OCI-LY7 (cell line): ENCODE results near the gene PABPN1L. TPM values are rescaled to one million over a fixed set of nuclear protein-coding genes. Genes with fewer than 3 reads are reported as not detected.
"Not testable (repeated sequence)": the region's sequence is repeated elsewhere in the genome, so short reads cannot be mapped to it uniquely, and the experiment has no call there.

ENCODE experiments used
- BruUV-seq: library from RNA; stranded (reverse); fragments of 400-500 nt; replicated peaks from 2 replicates; lab custom pipeline; 2021; lab: Mats Ljungman, UMichigan
- CTCF ChIA-PET: fragments of 300-600 bp; sonication (Branson Sonifier 250); formaldehyde crosslinking; loops from one replicate; lab custom pipeline; 2022; ENCODE audit warnings: antibody characterized with exemption; ENCODE audit not compliant: unreplicated experiment; lab: Charles Lee
- POLR2A ChIA-PET: fragments of 300-600 bp; sonication (Branson Sonifier 250); formaldehyde crosslinking; loops from one replicate; lab custom pipeline; 2022; ENCODE audit warnings: antibody characterized with exemption; lab: Charles Lee
- DNase-seq: peaks from one replicate; pipeline ENCODE4 v3.0.0-alpha.2; 2015; ENCODE audit warnings: low spot score
- H2AFZ ChIP-seq: fragments of 200-600 bp; sonication (generic), shearing (Covaris generic); 2 replicates; pipeline ENCODE4 v1.6.1; 2014; ENCODE audit warnings: mild to moderate bottlenecking, antibody characterized with exemption, low read length, moderate library complexity
- H3K27ac ChIP-seq: fragments of 200-600 bp; sonication (generic); 2 replicates; pipeline ENCODE4 v1.5.1; 2014; ENCODE audit warnings: mixed run types, low read depth, mild to moderate bottlenecking, moderate library complexity, low read length, inconsistent platforms; ENCODE audit not compliant: poor library complexity, severe bottlenecking
- H3K36me3 ChIP-seq: fragments of 200-600 bp; sonication (generic); 2 replicates; pipeline ENCODE4 v1.6.1; 2014; ENCODE audit warnings: mild to moderate bottlenecking, antibody characterized with exemption, low read length, moderate library complexity, mixed read lengths; ENCODE audit not compliant: insufficient read depth
- H3K4me1 ChIP-seq: fragments of 200-600 bp; sonication (generic); 2 replicates; pipeline ENCODE4 v1.5.1; 2014; ENCODE audit warnings: mild to moderate bottlenecking, low read length; ENCODE audit not compliant: insufficient read depth, poor library complexity, severe bottlenecking
- H3K4me2 ChIP-seq: fragments of 200-600 bp; sonication (generic); 2 replicates; pipeline ENCODE4 v1.6.1; 2014; ENCODE audit warnings: mild to moderate bottlenecking, low read length
- H3K4me3 ChIP-seq: fragments of 200-600 bp; sonication (generic); 2 replicates; pipeline ENCODE4 v1.5.1; 2014; ENCODE audit warnings: mild to moderate bottlenecking, low read depth, low read length; ENCODE audit not compliant: poor library complexity, severe bottlenecking
- H3K79me2 ChIP-seq: fragments of 200-600 bp; sonication (generic); 2 replicates; pipeline ENCODE4 v1.6.1; 2016; ENCODE audit warnings: low read depth, mild to moderate bottlenecking, low read length, moderate library complexity, mixed read lengths; ENCODE audit not compliant: insufficient read depth
- H3K9me2 ChIP-seq: fragments of 200-600 bp; sonication (generic); 2 replicates; pipeline ENCODE4 v1.6.1; 2016; ENCODE audit warnings: mild to moderate bottlenecking, low read length, mixed read lengths; ENCODE audit not compliant: insufficient read depth
- H3K9me3 ChIP-seq: fragments of 200-600 bp; sonication (generic); 2 replicates; pipeline ENCODE4 v1.6.1; 2014; ENCODE audit warnings: mild to moderate bottlenecking, mixed run types, low read length, mixed read lengths
- H4K20me1 ChIP-seq: fragments of 200-600 bp; sonication (generic); 2 replicates; pipeline ENCODE4 v1.6.1; 2014; ENCODE audit warnings: mild to moderate bottlenecking, antibody characterized with exemption, low read length, moderate library complexity, mixed read lengths; ENCODE audit not compliant: insufficient read depth
- CTCF ChIP-seq: fragments of 200-600 bp; sonication (generic); conservative IDR thresholded peaks from 2 replicates; pipeline ENCODE4 v1.5.1; 2014; ENCODE audit warnings: mild to moderate bottlenecking, antibody characterized with exemption, low read length, moderate library complexity, mixed read lengths
- EZH2phosphoT487 ChIP-seq: fragments of 200-600 bp; sonication (generic); IDR thresholded peaks from 2 replicates; pipeline ENCODE4 v1.6.1; 2018; ENCODE audit warnings: low read depth, borderline replicate concordance, mild to moderate bottlenecking, mixed run types, antibody characterized with exemption, low read length, moderate library complexity, mixed read lengths
- intact Hi-C: fragments of 100-400 bp; cut with micrococcal nuclease; formaldehyde crosslinking; loops from one replicate; pipeline ENCODE4 v1.10.0; 2022; ENCODE audit not compliant: unreplicated experiment
- total RNA-seq, 2 experiments: library from RNA; depleted of rRNA in 1 of 2; stranded (reverse); fragments of >200 nt in 1 of 2; shearing (Covaris generic) in 1 of 2; gene quantifications; 2 replicates each; pipeline ENCODE4 v1.2.3, GENCODE V29; 2014 to 2022

PABPN1L gene
- total RNA-seq, 2 experiments from 2014 or later: 0.38 TPM; not detected in 1

GRCh38 chr16:88893127-88893968 is 26.9 kb upstream of the PABPN1L start:
- H3K4me3 ChIP-seq: no peak overlapping the region
- no peaks in the 10 kb centered on the region for H3K36me3 ChIP-seq
- no peak for DNase-seq
- TF ChIP-seq CTCF: no peak
- TF ChIP-seq EZH2phosphoT487: no peak
- ChIA-PET CTCF (no interaction called here), POLR2A (no interaction called here)
- no peak overlapping the region for H3K4me2 ChIP-seq
- H3K9me2 ChIP-seq: no peaks in the 10 kb centered on the region
- H3K79me2 ChIP-seq: no peaks in the 10 kb centered on the region
- intact Hi-C loops: no loop called here
- H3K27ac ChIP-seq: no peak overlapping the region
- H4K20me1 ChIP-seq: no peaks in the 10 kb centered on the region
- no TSS peak for BruUV-seq
- H3K9me3 ChIP-seq: no peaks in the 10 kb centered on the region
- H2AFZ ChIP-seq: no peak overlapping the region
- H3K4me1 ChIP-seq: no peaks in the 10 kb centered on the region

- Histone ChIP-seq H3K79me2 (no peaks in the 10 kb centered on the region), H2AFZ (no peak overlapping the region), H3K27ac (no peak overlapping the region), H3K4me2 (no peak overlapping the region), H3K4me1 (no peaks in the 10 kb centered on the region), H4K20me1 (no peaks in the 10 kb centered on the region), H3K9me3 (no peaks in the 10 kb centered on the region), H3K36me3 (no peaks in the 10 kb centered on the region), H3K4me3 (no peak overlapping the region), H3K9me2 (no peaks in the 10 kb centered on the region)
- intact Hi-C loops: no loop called here
- no peak for DNase-seq
- ChIA-PET POLR2A (no interaction called here), CTCF (no interaction called here)
- TF ChIP-seq EZH2phosphoT487 (no peak), CTCF (no peak)
- BruUV-seq: no TSS peak
These were observed 25.6 kb upstream of the PABPN1L start for GRCh38 chr16:88892065-88892464.

- ChIA-PET POLR2A (no interaction called here), CTCF (no interaction called here)
- DNase-seq: no peak
- H3K27ac ChIP-seq: no peak overlapping the region
- no peaks in the 10 kb centered on the region for H3K79me2 ChIP-seq
- BruUV-seq: no TSS peak
- no peaks in the 10 kb centered on the region for H3K9me2 ChIP-seq
- H2AFZ ChIP-seq: no peak overlapping the region
- no peak overlapping the region for H3K4me3 ChIP-seq
- TF ChIP-seq EZH2phosphoT487: no peak
- no peak for TF ChIP-seq CTCF
- H4K20me1 ChIP-seq: no peaks in the 10 kb centered on the region
- no peaks in the 10 kb centered on the region for H3K36me3 ChIP-seq
- H3K4me2 ChIP-seq: no peak overlapping the region
- intact Hi-C loops: no loop called here
- no peaks in the 10 kb centered on the region for H3K9me3 ChIP-seq
- no peaks in the 10 kb centered on the region for H3K4me1 ChIP-seq
These were observed 24.6 kb upstream of the PABPN1L start for GRCh38 chr16:88891083-88891482.

- H3K4me1 ChIP-seq, H3K36me3 ChIP-seq, H3K27ac ChIP-seq, H2AFZ ChIP-seq, H3K79me2 ChIP-seq, DNase-seq, H3K4me2 ChIP-seq, H3K4me3 ChIP-seq, H3K9me2 ChIP-seq, H4K20me1 ChIP-seq, BruUV-seq, H3K9me3 ChIP-seq, CTCF ChIA-PET, intact Hi-C loops, POLR2A ChIA-PET: not testable (repeated sequence)
These were observed 23.4 kb upstream of the PABPN1L start for GRCh38 chr16:88889702-88890352.
